IMR-90 (cell line): ENCODE data around the gene SYNGR2. TPM values are rescaled to one million over a fixed set of nuclear protein-coding genes. Genes with fewer than 3 reads are reported as not detected.

Experiments
- ATAC-seq: fragments of 200-7000 bp; cut with Tn5 transposase; 2 replicates; pipeline ENCODE4 v1.9.1; 2020; ENCODE audit warnings: low read depth, mild to moderate bottlenecking, moderate library complexity
- BruUV-seq: library from RNA; stranded (reverse); fragments of 400-500 nt; replicated peaks from 2 replicates; lab custom pipeline; 2021; lab: Mats Ljungman, UMichigan
- CTCF ChIA-PET: fragments of 300-600 bp; formaldehyde crosslinking; extraction: SDS; loops from one replicate; lab custom pipeline; 2021; ENCODE audit warnings: antibody characterized with exemption; lab: Yijun Ruan, JAX
- POLR2A ChIA-PET: fragments of 300-600 bp; sonication (Branson Sonifier 250); formaldehyde crosslinking; loops from one replicate; lab custom pipeline; 2022; ENCODE audit warnings: antibody characterized with exemption; ENCODE audit not compliant: unreplicated experiment; lab: Charles Lee
- DNase-seq: peaks from one replicate; pipeline ENCODE4 v3.0.0; 2013
- H2AFZ ChIP-seq: replicated peaks from 2 replicates; pipeline ENCODE3; 2013; ENCODE audit warnings: low read length, mild to moderate bottlenecking; ENCODE audit not compliant: poor library complexity
- H2AK5ac ChIP-seq: 2 replicates; pipeline ENCODE4 v1.6.1; 2013; ENCODE audit warnings: low read depth, low read length, inconsistent platforms
- H2AK9ac ChIP-seq: replicated peaks from 2 replicates; pipeline ENCODE3; 2013; ENCODE audit warnings: mild to moderate bottlenecking, low read depth, low read length, moderate library complexity; ENCODE audit not compliant: poor library complexity
- H2BK120ac ChIP-seq: 2 replicates; pipeline ENCODE4 v1.6.1; 2013; ENCODE audit warnings: low read depth, low read length, inconsistent platforms
- H2BK15ac ChIP-seq: 3 replicates; pipeline ENCODE4 v1.6.1; 2013; ENCODE audit warnings: low read depth, low read length, inconsistent platforms
- H2BK20ac ChIP-seq: 2 replicates; pipeline ENCODE4 v1.6.1; 2013; ENCODE audit warnings: low read depth, mild to moderate bottlenecking, inconsistent platforms, low read length, moderate library complexity
- H2BK5ac ChIP-seq: 2 replicates; pipeline ENCODE4 v1.6.1; 2013; ENCODE audit warnings: mild to moderate bottlenecking, low read depth, low read length, inconsistent platforms; ENCODE audit not compliant: poor library complexity, severe bottlenecking
- H3K14ac ChIP-seq: replicated peaks from 2 replicates; pipeline ENCODE4 v1.6.1; 2013; ENCODE audit warnings: low read depth, low read length, inconsistent platforms
- H3K18ac ChIP-seq: 2 replicates; pipeline ENCODE4 v1.6.1; 2013; ENCODE audit warnings: low read depth, low read length, control low read depth
- H3K23ac ChIP-seq: 2 replicates; pipeline ENCODE4 v1.6.1; 2013; ENCODE audit warnings: low read depth, low read length, inconsistent platforms
- H3K27ac ChIP-seq: 2 replicates; pipeline ENCODE4 v1.5.1; 2013; ENCODE audit warnings: mild to moderate bottlenecking, control low read depth, low read length; ENCODE audit not compliant: insufficient read depth
- H3K27me3 ChIP-seq: 2 replicates; pipeline ENCODE4 v1.6.1; 2013; ENCODE audit warnings: low read length; ENCODE audit not compliant: control insufficient read depth, insufficient read depth
- H3K36me3 ChIP-seq: 2 replicates; pipeline ENCODE4 v1.6.1; 2013; ENCODE audit warnings: low read length, mixed read lengths; ENCODE audit not compliant: control insufficient read depth, insufficient read depth
- H3K4ac ChIP-seq: 2 replicates; pipeline ENCODE4 v1.6.1; 2013; ENCODE audit warnings: low read depth, low read length, inconsistent platforms
- H3K4me1 ChIP-seq: 2 replicates; pipeline ENCODE4 v1.6.1; 2013; ENCODE audit warnings: low read length, mixed read lengths; ENCODE audit not compliant: control insufficient read depth, insufficient read depth
- H3K4me2 ChIP-seq: 2 replicates; pipeline ENCODE4 v1.6.1; 2013; ENCODE audit warnings: low read depth, mild to moderate bottlenecking, control low read depth, low read length, moderate library complexity
- H3K4me3 ChIP-seq: 2 replicates; pipeline ENCODE4 v1.5.1; 2013; ENCODE audit warnings: low read depth, mild to moderate bottlenecking, control low read depth, low read length, moderate library complexity; ENCODE audit not compliant: insufficient read depth
- H3K56ac ChIP-seq: 2 replicates; pipeline ENCODE4 v1.6.1; 2013; ENCODE audit warnings: low read length, inconsistent platforms; ENCODE audit not compliant: insufficient read depth; ENCODE audit errors: extremely low read depth
- H3K79me1 ChIP-seq, 2 experiments: 2 replicates each; pipeline ENCODE4 v1.6.1; 2013; ENCODE audit warnings: low read length in 2 of 2, inconsistent platforms in 1 of 2, low read depth in 1 of 2
- H3K9ac ChIP-seq: 2 replicates; pipeline ENCODE4 v1.6.1; 2013; ENCODE audit warnings: low read depth, low read length, control low read depth
- H3K9me1 ChIP-seq: 2 replicates; pipeline ENCODE4 v1.6.1; 2013; ENCODE audit warnings: low read length, inconsistent platforms; ENCODE audit not compliant: insufficient read depth
- H3K9me3 ChIP-seq: 2 replicates; pipeline ENCODE4 v1.6.1; 2013; ENCODE audit warnings: low read length; ENCODE audit not compliant: control insufficient read depth, insufficient read depth
- H4K20me1 ChIP-seq: 2 replicates; pipeline ENCODE4 v1.6.1; 2013; ENCODE audit warnings: low read length, inconsistent platforms; ENCODE audit not compliant: insufficient read depth
- H4K5ac ChIP-seq: 2 replicates; pipeline ENCODE4 v1.6.1; 2013; ENCODE audit warnings: mild to moderate bottlenecking, low read depth, low read length, control low read depth
- H4K8ac ChIP-seq, 2 experiments: 2 replicates each; pipeline ENCODE4 v1.6.1; 2013; ENCODE audit warnings: low read depth in 2 of 2, low read length in 2 of 2, control low read depth in 1 of 2, inconsistent platforms in 1 of 2
- H4K91ac ChIP-seq: 2 replicates; pipeline ENCODE4 v1.6.1; 2013; ENCODE audit warnings: low read depth, low read length, inconsistent platforms; ENCODE audit not compliant: insufficient read depth
- BHLHE40 ChIP-seq: fragments of 150-350 bp; IDR thresholded peaks from 2 replicates; pipeline ENCODE4 v1.6.1; 2016; ENCODE audit warnings: mild to moderate bottlenecking, low read depth, low read length
- CEBPB ChIP-seq: IDR thresholded peaks from 2 replicates; pipeline ENCODE4 v1.6.1; 2012; ENCODE audit warnings: low read depth, low read length, improper control_type of control experiment
- CTCF ChIP-seq: conservative IDR thresholded peaks from 2 replicates; pipeline ENCODE4 v1.5.1; 2012; ENCODE audit warnings: mild to moderate bottlenecking, low read depth, low read length, improper control_type of control experiment
- MAFK ChIP-seq: IDR thresholded peaks from 2 replicates; pipeline ENCODE4 v1.6.1; 2012; ENCODE audit warnings: low read depth, low read length, improper control_type of control experiment
- MAZ ChIP-seq: IDR thresholded peaks from 2 replicates; pipeline ENCODE4 v1.6.1; 2012; ENCODE audit warnings: low read depth, mild to moderate bottlenecking, low read length, improper control_type of control experiment, moderate library complexity, borderline replicate concordance
- NFE2L2 ChIP-seq: fragments of 150-350 bp; IDR thresholded peaks from 2 replicates; pipeline ENCODE4 v1.6.1; 2016; ENCODE audit warnings: low read depth, mild to moderate bottlenecking, low read length
- POLR2A ChIP-seq: IDR thresholded peaks from 2 replicates; pipeline ENCODE4 v1.6.1; 2012; ENCODE audit warnings: mild to moderate bottlenecking, low read depth, low read length
- RAD21 ChIP-seq: IDR thresholded peaks from 2 replicates; pipeline ENCODE4 v1.6.1; 2012; ENCODE audit warnings: low read length, improper control_type of control experiment
- RCOR1 ChIP-seq: IDR thresholded peaks from 2 replicates; pipeline ENCODE4 v1.6.1; 2012; ENCODE audit warnings: mild to moderate bottlenecking, low read length, improper control_type of control experiment; ENCODE audit not compliant: insufficient replicate concordance
- RFX5 ChIP-seq: IDR thresholded peaks from 2 replicates; pipeline ENCODE4 v1.8.0; 2012; ENCODE audit warnings: low read depth, mild to moderate bottlenecking, low read length, moderate library complexity
- SMC3 ChIP-seq: fragments of 150-350 bp; IDR thresholded peaks from 2 replicates; pipeline ENCODE4 v1.6.1; 2016; ENCODE audit warnings: low read depth, mild to moderate bottlenecking, antibody characterized with exemption, low read length, moderate library complexity
- WGBS, 2 experiments: methylation state at CpG; one replicate each; pipeline versions ENCODE4 v1.1.5 to v1.1.7; 2013; ENCODE audit warnings: missing lambda C conversion rate in 2 of 2; ENCODE audit not compliant: insufficient read length in 1 of 2; ENCODE audit errors: extremely low coverage in 2 of 2; 5-methylcytosine and 5-hydroxymethylcytosine counted together
- dilution Hi-C: fragments of 300-500 bp; cut with HindIII; formaldehyde crosslinking; loops from one replicate; pipeline ENCODE4 v1.14.3; 2018; ENCODE audit warnings: low sequenced_read_pairs; ENCODE audit not compliant: unreplicated experiment
- in situ Hi-C: fragments of 300-500 bp; cut with MboI; formaldehyde crosslinking; loops from 3 replicates; pipeline ENCODE4 v1.14.3; 2019; ENCODE audit warnings: low sequenced_read_pairs, inconsistent platforms, mixed read lengths
- intact Hi-C: fragments of 100-400 bp; cut with micrococcal nuclease; formaldehyde crosslinking; loops from 2 replicates; pipeline ENCODE4 v1.10.0; 2022
- polyA plus RNA-seq, 3 experiments: library from polyadenylated mRNA; depleted of rRNA; stranded (reverse); fragments of >200 nt; gene quantifications; 2 replicates each; pipeline ENCODE4 v1.2.3, GENCODE V29; 2012; ENCODE audit warnings: low replicate concordance in 1 of 3
- total RNA-seq: library from RNA; depleted of rRNA; stranded (reverse); fragments of >200 nt; gene quantifications from 2 replicates; pipeline ENCODE4 v1.2.3, GENCODE V29; 2012
- TF ChIP-seq, protein P1 (sequence below): fragments of 150-350 bp; IDR thresholded peaks from 2 replicates; pipeline ENCODE4 v1.6.1; 2017; ENCODE audit warnings: mild to moderate bottlenecking, antibody characterized with exemption, low read length, low read depth
- TF ChIP-seq, protein P2 (sequence below): fragments of 150-350 bp; IDR thresholded peaks from 2 replicates; pipeline ENCODE4 v1.6.1; 2016; ENCODE audit warnings: low read depth, mild to moderate bottlenecking, low read length, moderate library complexity, borderline replicate concordance

The SYNGR2 gene
- total and polyA plus RNA-seq, 2 of the 4 experiments (the other 2 are of a cell fraction), result 11.1 to 63.1 TPM

- no peak for TF ChIP-seq CEBPB
These were observed 3.4 kb upstream of the SYNGR2 start (continued) for GRCh38 chr17:78164748-78165607.

- Histone ChIP-seq H2BK5ac (no peak overlapping the region), H2AK5ac (no peak overlapping the region), H2AK9ac (no peak overlapping the region), H2BK120ac (no peak overlapping the region), H3K23ac (no peak overlapping the region), H3K27me3 (no peaks in the 10 kb centered on the region), H3K9ac (no peak overlapping the region), H3K56ac (no peak overlapping the region), H3K4me3 (no peak overlapping the region), H3K9me3 (no peaks in the 10 kb centered on the region), H3K36me3 (no peaks in the 10 kb centered on the region), H3K4ac (no peak overlapping the region), H2BK20ac (no peak overlapping the region), H3K4me1 (peaks cover 2% of the 10 kb centered on the region), H3K27ac (no peak overlapping the region), H3K18ac (no peak overlapping the region), H2BK15ac (no peak overlapping the region), H4K91ac (no peak overlapping the region), H2AFZ (no peak overlapping the region), H3K9me1 (no peaks in the 10 kb centered on the region), H4K20me1 (peaks cover 6% of the 10 kb centered on the region; the same call in 1 of the 2 replicates), H3K79me1 (peaks cover 0 to 16% of the 10 kb centered on the region in 2 experiments; a peak in 2 of 4 replicates), H3K4me2 (no peak overlapping the region), H4K5ac (no peak overlapping the region), H3K14ac (no peak overlapping the region), H4K8ac (no peak overlapping the region)
- in situ Hi-C loops, result no loop called here
- DNase-seq (no peak), ATAC-seq (no peak)
- 0% methylated on average over 1 of the region's 6 CpGs; no CpG with 5 or more reads in 1 of the 2 experiments for WGBS, 2 experiments
- no TSS peak for BruUV-seq
- ChIA-PET CTCF (no interaction called here), POLR2A (no interaction called here)
- dilution Hi-C loops, result no loop called here
- intact Hi-C loops, result no loop called here
- TF ChIP-seq, protein P1, sequence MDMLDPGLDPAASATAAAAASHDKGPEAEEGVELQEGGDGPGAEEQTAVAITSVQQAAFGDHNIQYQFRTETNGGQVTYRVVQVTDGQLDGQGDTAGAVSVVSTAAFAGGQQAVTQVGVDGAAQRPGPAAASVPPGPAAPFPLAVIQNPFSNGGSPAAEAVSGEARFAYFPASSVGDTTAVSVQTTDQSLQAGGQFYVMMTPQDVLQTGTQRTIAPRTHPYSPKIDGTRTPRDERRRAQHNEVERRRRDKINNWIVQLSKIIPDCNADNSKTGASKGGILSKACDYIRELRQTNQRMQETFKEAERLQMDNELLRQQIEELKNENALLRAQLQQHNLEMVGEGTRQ, result no peak
- TF ChIP-seq MAZ (no peak), BHLHE40 (no peak), RAD21 (no peak), RFX5 (no peak), SMC3 (no peak), RCOR1 (no peak), MAFK (no peak), NFE2L2 (no peak), CTCF (no peak), POLR2A (no peak)
- TF ChIP-seq, protein P2, sequence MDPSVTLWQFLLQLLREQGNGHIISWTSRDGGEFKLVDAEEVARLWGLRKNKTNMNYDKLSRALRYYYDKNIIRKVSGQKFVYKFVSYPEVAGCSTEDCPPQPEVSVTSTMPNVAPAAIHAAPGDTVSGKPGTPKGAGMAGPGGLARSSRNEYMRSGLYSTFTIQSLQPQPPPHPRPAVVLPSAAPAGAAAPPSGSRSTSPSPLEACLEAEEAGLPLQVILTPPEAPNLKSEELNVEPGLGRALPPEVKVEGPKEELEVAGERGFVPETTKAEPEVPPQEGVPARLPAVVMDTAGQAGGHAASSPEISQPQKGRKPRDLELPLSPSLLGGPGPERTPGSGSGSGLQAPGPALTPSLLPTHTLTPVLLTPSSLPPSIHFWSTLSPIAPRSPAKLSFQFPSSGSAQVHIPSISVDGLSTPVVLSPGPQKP, result no peak
These were observed 2.0 kb upstream of the SYNGR2 start for GRCh38 chr17:78166416-78166815.
